Stimulated activated memory B cell treated with anti-CD40 and anti-IgM and Interleukin-4, amounts not matched to agents 10 μg/mL and 1 μg/mL and 100 μg/mL, for 72 hours (primary cell): Measurements from ENCODE around the gene TIGD3.

Experiments used
- ATAC-seq: fragments of 150-1000 bp; cut with Tn5 transposase; 2 replicates; pipeline ENCODE4 v1.10.0; 2021
- H3K27ac Mint-ChIP-seq: one replicate; pipeline ENCODE4 v1.8.0; 2022; ENCODE audit warnings: mild to moderate bottlenecking, mixed read lengths
- H3K27me3 Mint-ChIP-seq: one replicate; pipeline ENCODE4 v1.8.0; 2022; ENCODE audit warnings: mixed read lengths
- H3K36me3 Mint-ChIP-seq: one replicate; pipeline ENCODE4 v1.8.0; 2022; ENCODE audit warnings: mixed read lengths
- H3K4me1 Mint-ChIP-seq: one replicate; pipeline ENCODE4 v1.8.0; 2022; ENCODE audit warnings: mixed read lengths
- H3K4me3 Mint-ChIP-seq: one replicate; pipeline ENCODE4 v1.8.0; 2022; ENCODE audit warnings: mild to moderate bottlenecking, moderate library complexity, mixed read lengths
- H3K9me3 Mint-ChIP-seq: one replicate; pipeline ENCODE4 v1.8.0; 2022; ENCODE audit warnings: mixed read lengths

Gene TIGD3

DNA sequence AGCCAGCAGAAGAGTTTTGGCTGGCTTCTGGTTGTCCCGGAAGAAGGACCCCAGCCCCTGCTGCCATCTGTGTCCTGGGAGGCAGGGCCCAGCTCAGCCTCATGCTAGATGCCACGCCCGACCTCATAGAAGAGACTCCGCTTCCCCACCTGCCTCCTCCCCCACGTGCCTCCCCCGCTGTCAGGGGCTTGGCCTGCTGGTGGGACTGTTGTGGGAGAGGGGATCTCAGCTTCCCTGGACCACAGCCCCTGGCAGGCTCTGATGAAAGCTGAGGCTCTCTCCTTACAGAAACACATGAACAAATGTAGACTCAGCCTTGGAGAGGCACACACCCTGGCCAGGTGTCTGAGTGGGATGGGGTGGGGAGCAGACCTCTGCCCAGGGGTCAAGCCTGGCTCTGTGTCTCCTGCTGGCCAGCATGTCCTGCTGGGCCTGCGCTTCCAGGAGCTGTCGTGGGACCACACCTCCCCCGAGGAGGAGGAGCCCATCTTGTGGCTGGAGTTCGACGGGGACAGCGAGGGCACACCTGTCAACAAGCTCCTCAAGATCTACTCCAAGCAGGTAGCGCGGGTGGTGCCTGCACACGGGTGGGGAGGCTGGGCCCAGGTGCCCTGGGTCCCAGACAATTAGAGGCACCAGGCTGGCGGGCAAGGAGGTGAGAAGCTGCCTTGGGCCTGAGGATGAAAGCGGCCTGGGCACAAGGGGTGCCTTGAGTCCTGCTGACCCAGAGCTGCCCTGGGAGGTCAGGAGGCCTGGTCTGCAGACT lies 45.9 kb downstream of the TIGD3 start:
- no peak for ATAC-seq
- Mint-ChIP-seq H3K4me1 (peaks cover 34% of the 10 kb centered on the region), H3K27ac (peak overlapping the region; percentile 49), H3K9me3 (no peaks in the 10 kb centered on the region), H3K36me3 (peaks cover 58% of the 10 kb centered on the region), H3K27me3 (no peaks in the 10 kb centered on the region), H3K4me3 (no peak overlapping the region)

DNA sequence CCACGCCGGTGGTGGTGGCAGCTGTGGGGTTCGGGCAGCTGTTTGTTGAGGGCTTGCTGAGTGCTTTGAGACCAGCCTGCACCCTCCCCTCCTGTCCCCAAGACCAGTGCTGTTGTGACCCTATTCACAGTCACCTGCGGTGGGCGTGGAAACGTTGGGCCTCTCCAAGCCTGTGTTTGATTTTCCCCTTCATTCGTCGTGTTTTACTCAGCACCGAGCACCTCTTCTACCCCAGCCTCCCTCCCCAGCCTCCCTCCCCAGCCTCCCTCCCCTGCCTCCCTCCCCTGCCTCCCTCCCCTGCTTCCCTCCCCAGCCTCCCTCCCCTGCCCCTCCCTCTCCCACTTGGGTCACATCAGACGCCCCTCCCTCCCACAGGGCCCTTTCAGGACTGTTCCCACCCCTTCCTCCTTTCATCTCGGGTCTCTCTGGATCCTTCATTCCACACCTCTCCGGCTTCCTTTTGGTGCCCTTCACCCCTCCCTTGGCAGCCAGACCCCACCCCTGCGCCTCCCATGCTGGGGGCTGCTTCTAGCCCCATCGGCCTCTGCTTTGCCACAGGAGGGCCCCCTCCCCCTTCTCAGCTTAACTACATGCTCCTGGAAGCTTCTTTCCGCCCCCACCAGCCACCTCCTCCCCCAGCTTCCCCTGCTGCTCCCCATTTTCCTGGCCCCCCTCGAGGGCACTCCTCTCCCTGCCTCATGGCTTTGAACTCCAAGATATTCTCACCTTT lies 46.7 kb downstream of the TIGD3 start:
- no peak overlapping the region for H3K4me3 Mint-ChIP-seq
- peaks cover 34% of the 10 kb centered on the region for H3K4me1 Mint-ChIP-seq
- no peaks in the 10 kb centered on the region for H3K27me3 Mint-ChIP-seq
- no peaks in the 10 kb centered on the region for H3K9me3 Mint-ChIP-seq
- H3K27ac Mint-ChIP-seq: peak overlapping the region; percentile 49
- no peak for ATAC-seq
- H3K36me3 Mint-ChIP-seq: peaks cover 58% of the 10 kb centered on the region

DNA sequence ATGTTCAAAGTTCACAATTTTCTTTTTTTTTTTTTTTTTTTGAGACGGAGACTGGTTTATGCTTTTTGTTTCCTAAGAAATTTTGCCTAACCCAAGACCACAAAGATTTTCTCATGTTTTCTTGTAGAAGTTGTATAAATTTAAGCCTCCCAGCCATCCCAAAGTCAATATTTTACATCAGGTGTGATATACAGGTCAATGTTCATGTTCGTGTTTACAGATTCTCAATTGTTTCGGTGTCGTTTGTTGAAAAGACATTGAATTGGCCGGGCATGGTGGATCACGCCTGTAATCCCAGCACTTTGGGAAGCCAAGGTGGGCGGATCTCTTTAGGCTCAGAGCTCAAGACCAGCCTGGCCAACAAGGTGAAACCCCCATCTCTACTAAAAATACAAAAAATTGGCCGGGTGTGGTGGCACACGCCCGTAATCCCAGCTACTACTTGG lies 47.3 kb downstream of the TIGD3 start:
- Mint-ChIP-seq H3K36me3 (peaks cover 58% of the 10 kb centered on the region), H3K4me3 (no peak overlapping the region), H3K27me3 (no peaks in the 10 kb centered on the region), H3K4me1 (peaks cover 34% of the 10 kb centered on the region), H3K27ac (peak overlapping the region; percentile 49), H3K9me3 (no peaks in the 10 kb centered on the region)
- no peak for ATAC-seq

DNA sequence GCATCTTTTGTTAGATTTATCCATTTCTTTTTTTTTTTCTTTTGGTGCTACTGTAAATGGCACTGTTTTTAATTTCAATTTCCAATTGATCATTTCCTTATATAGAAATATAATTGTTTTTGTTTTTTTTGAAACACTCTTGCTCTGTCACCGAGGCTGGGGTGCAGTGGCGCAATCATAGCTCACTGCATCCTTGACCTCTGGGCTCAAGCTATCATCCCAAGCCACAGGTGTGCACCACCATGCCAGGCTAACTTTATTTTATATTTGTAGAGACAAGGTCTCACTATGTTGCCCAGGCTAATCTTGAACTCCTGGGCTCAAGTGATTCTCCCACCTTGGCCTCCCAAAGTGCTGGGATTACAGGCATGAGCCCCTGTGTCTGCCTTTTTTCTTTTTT lies 48.2 kb downstream of the TIGD3 start:
- peak overlapping the region; percentile 81 for H3K27ac Mint-ChIP-seq
- no peaks in the 10 kb centered on the region for H3K9me3 Mint-ChIP-seq
- no peak overlapping the region for H3K4me3 Mint-ChIP-seq
- no peak for ATAC-seq
- peaks cover 50% of the 10 kb centered on the region for H3K36me3 Mint-ChIP-seq
- peaks cover 34% of the 10 kb centered on the region for H3K4me1 Mint-ChIP-seq
- no peaks in the 10 kb centered on the region for H3K27me3 Mint-ChIP-seq

DNA sequence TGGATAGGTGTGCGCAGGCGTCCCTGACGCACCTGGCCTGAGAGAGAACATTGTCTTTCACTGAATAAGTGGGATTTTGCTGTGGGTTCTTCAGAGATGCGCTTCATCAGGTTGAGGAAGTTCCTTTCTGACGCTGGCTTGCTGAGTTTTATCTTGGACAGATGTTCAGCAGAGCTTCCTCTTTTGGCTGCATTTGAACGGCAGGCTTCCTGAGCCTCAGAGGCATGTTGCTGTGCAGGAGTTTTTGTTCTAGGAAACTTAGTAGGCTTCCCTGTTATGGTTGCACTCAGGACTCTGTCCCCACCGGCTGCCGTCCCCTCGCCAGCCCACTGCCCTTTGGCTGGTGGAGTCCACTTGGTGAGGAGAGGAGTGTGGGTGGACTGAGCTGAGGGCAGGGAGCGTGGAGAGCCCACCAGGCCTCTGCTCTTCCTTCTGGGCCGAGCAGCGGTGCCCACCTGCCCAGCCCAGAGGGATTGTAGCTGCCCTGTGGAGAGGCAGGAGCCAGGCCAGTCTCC lies 49.1 kb downstream of the TIGD3 start:
- H3K4me1 Mint-ChIP-seq: peaks cover 33% of the 10 kb centered on the region
- H3K4me3 Mint-ChIP-seq: peak overlapping the region; percentile 29
- ATAC-seq: peak; percentile 83
- H3K36me3 Mint-ChIP-seq: peaks cover 45% of the 10 kb centered on the region
- H3K9me3 Mint-ChIP-seq: no peaks in the 10 kb centered on the region
- H3K27me3 Mint-ChIP-seq: no peaks in the 10 kb centered on the region
- H3K27ac Mint-ChIP-seq: peak overlapping the region; percentile 81

DNA sequence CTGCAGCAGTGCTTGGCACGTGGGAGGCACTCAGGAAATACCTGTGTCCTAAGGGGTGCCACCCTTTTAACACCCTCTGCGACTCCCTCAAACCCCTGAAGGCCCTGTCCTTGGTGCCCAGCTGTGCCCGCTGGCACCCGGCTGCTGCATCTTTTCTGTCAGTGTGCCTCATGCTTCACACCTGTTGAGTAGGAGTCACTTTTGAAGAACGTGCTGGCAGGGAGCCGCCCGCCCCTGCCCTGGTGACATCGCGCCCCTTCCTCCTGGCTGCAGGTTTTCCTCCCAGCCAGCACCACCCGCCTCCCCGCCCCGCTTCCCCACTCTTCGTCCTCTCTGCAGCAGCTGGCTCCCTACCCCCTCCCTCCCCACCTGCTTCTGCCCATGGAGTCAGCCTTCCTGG lies 49.7 kb downstream of the TIGD3 start:
- Mint-ChIP-seq H3K4me3 (peak overlapping the region; percentile 10), H3K9me3 (no peaks in the 10 kb centered on the region), H3K27me3 (no peaks in the 10 kb centered on the region), H3K4me1 (peaks cover 36% of the 10 kb centered on the region), H3K27ac (peak overlapping the region; percentile 81), H3K36me3 (peaks cover 46% of the 10 kb centered on the region)
- no peak for ATAC-seq

DNA sequence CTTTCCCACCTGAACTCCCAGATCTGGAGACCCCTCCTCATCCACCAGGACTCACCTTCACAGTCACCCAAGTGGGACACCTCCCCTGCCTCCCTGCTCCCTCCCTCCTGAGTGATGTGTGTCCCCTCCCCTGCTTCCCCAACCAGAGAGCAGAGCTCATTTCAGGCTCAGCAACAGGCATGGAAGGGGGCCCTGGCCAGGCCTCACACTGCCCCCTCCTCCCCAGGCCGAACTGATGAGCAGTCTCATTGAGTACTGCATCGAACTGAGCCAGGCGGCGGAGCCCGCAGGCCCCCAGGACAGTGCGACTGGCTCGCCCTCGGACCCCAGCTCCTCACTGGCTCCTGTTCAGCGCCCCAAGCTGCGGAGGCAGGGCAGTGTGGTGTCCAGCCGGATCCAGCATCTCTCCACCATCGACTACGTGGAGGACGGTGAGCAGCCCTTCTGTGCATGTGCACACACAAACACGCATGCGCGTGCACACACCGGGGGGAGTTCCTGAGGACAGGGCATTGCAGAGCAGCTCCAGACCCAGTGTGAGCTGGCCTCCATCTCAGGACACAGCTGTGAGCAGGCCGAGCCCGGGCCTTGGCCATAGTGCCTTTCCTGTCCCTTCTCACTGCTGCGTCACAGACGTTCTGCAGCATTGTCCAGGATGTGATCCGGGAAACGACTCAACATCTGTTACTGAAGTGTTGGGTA lies 50.2 kb downstream of the TIGD3 start:
- Mint-ChIP-seq H3K4me3 (peak overlapping the region; percentile 10), H3K27me3 (no peaks in the 10 kb centered on the region), H3K27ac (peak overlapping the region; percentile 81), H3K4me1 (peaks cover 36% of the 10 kb centered on the region), H3K9me3 (no peaks in the 10 kb centered on the region), H3K36me3 (peaks cover 40% of the 10 kb centered on the region)
- no peak for ATAC-seq
